Left lung (tissue), 10 donors: Measurements from ENCODE around the gene BRCA2. TPM values are rescaled to one million over a fixed set of nuclear protein-coding genes. Genes with fewer than 3 reads are reported as not detected.
A peak's percentile ranks its signal among the peaks of the same experiment; 100 is the strongest.

Experiments
- ATAC-seq: fragments of 200-7000 bp; cut with Tn5 transposase; one replicate; pipeline ENCODE4 v1.9.1; 2020; ENCODE audit warnings: moderate library complexity
- DNase-seq, 4 donors: peaks; one replicate each; pipeline ENCODE4 v3.0.0-alpha.2; 2013 to 2020
- H3K27ac ChIP-seq, 2 donors: fragments of 200-600 bp; sonication (generic) in 1 of 2; one replicate each; pipeline versions ENCODE4 v1.5.0 to v1.8.0; 2020 to 2021
- H3K27me3 ChIP-seq, 2 donors: fragments of 200-600 bp; sonication (generic) in 1 of 2; one replicate each; pipeline versions ENCODE4 v1.5.0 to v1.8.0; 2020 to 2021
- H3K36me3 ChIP-seq, 2 donors: fragments of 200-600 bp; sonication (generic) in 1 of 2; one replicate each; pipeline versions ENCODE4 v1.5.0 to v1.8.0; 2020 to 2021
- H3K4me1 ChIP-seq, 2 donors: fragments of 200-600 bp; one replicate each; pipeline ENCODE4 v1.8.0; 2021
- H3K4me3 ChIP-seq, 2 donors: fragments of 200-600 bp; sonication (generic) in 1 of 2; one replicate each; pipeline versions ENCODE4 v1.5.0 to v1.8.0; 2020 to 2021; ENCODE audit warnings: mild to moderate bottlenecking in 1 of 2
- H3K9me3 ChIP-seq, 2 donors: fragments of 200-600 bp; sonication (generic) in 1 of 2; one replicate each; pipeline versions ENCODE4 v1.5.0 to v1.8.0; 2020 to 2021
- CTCF ChIP-seq, 2 donors: fragments of 200-600 bp; sonication (generic) in 1 of 2; IDR thresholded peaks; one replicate each; pipeline versions ENCODE4 v1.5.0 to v1.8.0; 2021; ENCODE audit warnings: antibody characterized with exemption in 2 of 2
- intact Hi-C, 2 donors: fragments of 100-400 bp; cut with DNase I; formaldehyde crosslinking; loops; one replicate each; pipeline versions ENCODE4 v1.11.2 to v1.14.2; 2022
- polyA plus RNA-seq, 6 donors: library from polyadenylated mRNA; unstranded; fragments of 120-200 nt; gene quantifications; one replicate each; pipeline ENCODE4 v1.2.1, GENCODE V29; 2013; ENCODE audit not compliant: insufficient read length in 6 of 6
- total RNA-seq, 2 donors: library from RNA; stranded (reverse); fragmentation: NEBNext Ultra II Directional; extraction: Animal tissue kit (Norgen Biotek cat#: 25700); gene quantifications; one replicate each; pipeline ENCODE4 v1.2.1, GENCODE V29; 2021
- donor health status: DM: no; HTN: yes; CAD: no.
- donor health status: DM: no; HTN: no; CAD: no.

The BRCA2 gene
- total and polyA plus RNA-seq, 8 donors = 4.5 to 14.9 (median 9.5) TPM

- H3K4me1 ChIP-seq = peaks cover 4 to 34% of the 10 kb centered on the region in 2 donors
- H3K36me3 ChIP-seq = peaks cover 0 to 4% of the 10 kb centered on the region in 2 donors
- ATAC-seq = no peak
- H3K27ac ChIP-seq = no peak overlapping the region
- H3K9me3 ChIP-seq = no peaks in the 10 kb centered on the region
- TF ChIP-seq CTCF (IDR thresholded peaks at IDR 0.05) = no peak
- H3K4me3 ChIP-seq = no peak overlapping the region
- DNase-seq = no peak
- no peaks in the 10 kb centered on the region for H3K27me3 ChIP-seq
- intact Hi-C loops = no loop called here
Observed at GRCh38 chr13:32431361-32431760, 116.1 kb downstream of the BRCA2 start.

GRCh38 chr13:32432856-32433255 is 117.5 kb downstream of the BRCA2 start:
- Histone ChIP-seq H3K9me3 (no peaks in the 10 kb centered on the region), H3K4me3 (no peak overlapping the region), H3K36me3 (peaks cover 0 to 5% of the 10 kb centered on the region in 2 donors), H3K27ac (no peak overlapping the region), H3K27me3 (no peaks in the 10 kb centered on the region), H3K4me1 (peaks cover 4 to 24% of the 10 kb centered on the region in 2 donors)
- TF ChIP-seq CTCF (IDR thresholded peaks at IDR 0.05) = no peak
- DNase-seq (no peak), ATAC-seq (no peak)
- intact Hi-C loops = no loop called here

- no peak for ATAC-seq
- intact Hi-C loops = no loop called here
- DNase-seq = no peak
- peaks cover 0 to 6% of the 10 kb centered on the region in 2 donors for H3K36me3 ChIP-seq
- H3K4me1 ChIP-seq = no peaks in the 10 kb centered on the region
- H3K27ac ChIP-seq = no peak overlapping the region
- H3K4me3 ChIP-seq = no peak overlapping the region
- no peaks in the 10 kb centered on the region for H3K9me3 ChIP-seq
- no peaks in the 10 kb centered on the region for H3K27me3 ChIP-seq
- TF ChIP-seq CTCF (IDR thresholded peaks at IDR 0.05) = no peak
Observed at GRCh38 chr13:32438871-32439270, 123.6 kb downstream of the BRCA2 start.

- Histone ChIP-seq H3K4me3 (no peak overlapping the region), H3K4me1 (peaks cover 0 to 10% of the 10 kb centered on the region in 2 donors), H3K9me3 (no peaks in the 10 kb centered on the region), H3K36me3 (peaks cover 0 to 3% of the 10 kb centered on the region in 2 donors), H3K27me3 (no peaks in the 10 kb centered on the region), H3K27ac (no peak overlapping the region)
- intact Hi-C loops = no loop called here
- ATAC-seq = peak; percentile 53
- no peak for TF ChIP-seq CTCF (IDR thresholded peaks at IDR 0.05)
- DNase-seq = peak in 1 of 4 donors; percentile 35
Observed at GRCh38 chr13:32443111-32443510, 127.8 kb downstream of the BRCA2 start.

- no peaks in the 10 kb centered on the region for H3K27me3 ChIP-seq
- no peaks in the 10 kb centered on the region for H3K36me3 ChIP-seq
- H3K4me3 ChIP-seq = no peak overlapping the region
- intact Hi-C loops = no loop called here
- no peak overlapping the region for H3K27ac ChIP-seq
- peaks cover 0 to 10% of the 10 kb centered on the region in 2 donors for H3K4me1 ChIP-seq
- H3K9me3 ChIP-seq = no peaks in the 10 kb centered on the region
- no peak for TF ChIP-seq CTCF (IDR thresholded peaks at IDR 0.05)
- ATAC-seq (no peak), DNase-seq (no peak)
Observed at GRCh38 chr13:32445461-32445860, 130.2 kb downstream of the BRCA2 start.
